Activated effector memory CD4-positive, alpha-beta T cell treated with Interleukin-2 at 50 U/mL for 16 hours (primary cell): ENCODE measurements around the gene AQR.
"Not testable (repeated sequence)": the region's sequence is repeated elsewhere in the genome, so short reads cannot be mapped to it uniquely, and the experiment has no call there.

Experiments
- DNase-seq: peaks from one replicate; pipeline ENCODE4 v3.0.0-alpha.2; 2020

The AQR gene

DNA sequence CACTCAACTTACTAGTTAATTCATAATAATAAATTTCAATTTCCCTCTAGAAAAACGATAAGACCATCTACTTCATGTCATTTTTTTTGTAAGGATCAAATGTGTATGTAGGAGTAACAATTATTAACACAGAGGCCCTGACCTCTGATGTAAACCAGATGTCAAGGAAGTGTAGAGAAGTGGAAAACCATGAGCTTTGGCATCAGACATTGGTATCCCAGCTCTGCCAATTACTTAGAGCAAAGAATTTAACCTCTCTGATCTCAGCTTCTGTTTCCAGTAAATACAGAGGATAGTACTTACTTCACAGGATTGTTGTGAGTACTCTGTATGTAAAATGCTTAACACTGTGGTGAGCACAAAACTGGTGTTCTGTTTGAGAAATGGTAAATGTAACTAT, 17.5 kb downstream of the AQR start:
- no peak for DNase-seq

DNA sequence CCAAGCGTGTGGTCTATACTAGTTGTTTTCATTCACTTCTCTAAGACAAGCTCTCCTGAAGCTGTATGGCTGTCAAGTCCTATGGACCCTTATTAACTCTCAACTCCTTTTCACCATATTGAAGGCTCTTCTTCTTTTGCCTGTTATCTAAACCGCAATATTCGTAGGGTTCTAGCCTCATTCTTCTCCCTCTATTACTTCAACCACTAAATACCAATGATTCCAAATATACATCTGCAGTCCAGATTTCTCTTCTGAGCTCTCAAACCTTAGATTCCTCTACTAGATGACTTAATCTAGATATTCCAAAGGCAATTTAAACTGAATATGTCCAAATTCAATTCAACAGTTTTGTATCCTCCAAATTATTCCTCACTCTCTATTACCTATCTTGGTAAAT, 24.6 kb downstream of the AQR start:
- no peak for DNase-seq

GRCh38 chr15:34943711-34944110, 25.8 kb downstream of the AQR start:
- no peak for DNase-seq

DNA sequence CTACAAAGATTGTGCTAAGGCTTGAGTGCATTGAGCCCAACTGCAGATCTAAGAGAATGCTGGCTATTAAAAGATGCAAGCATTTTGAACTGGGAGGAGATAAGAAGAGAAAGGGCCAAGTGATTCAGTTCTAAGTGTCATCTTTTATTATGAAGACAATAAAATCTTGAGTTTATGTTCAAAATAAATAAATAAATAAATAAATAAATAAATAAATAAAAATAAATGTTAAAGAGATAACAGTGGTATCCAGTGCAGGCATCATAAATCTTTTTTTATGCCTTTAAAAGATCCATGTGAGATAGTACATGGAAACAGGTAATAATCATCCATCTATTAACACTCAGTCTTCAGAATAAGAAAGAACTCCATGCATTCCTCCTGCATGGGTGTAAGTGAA, 26.3 kb downstream of the AQR start:
- not testable (repeated sequence) for DNase-seq

- DNase-seq = no peak
These were observed 27.2 kb downstream of the AQR start for GRCh38 chr15:34942363-34942762.

GRCh38 chr15:34941831-34942230, 27.7 kb downstream of the AQR start:
- no peak for DNase-seq

DNA sequence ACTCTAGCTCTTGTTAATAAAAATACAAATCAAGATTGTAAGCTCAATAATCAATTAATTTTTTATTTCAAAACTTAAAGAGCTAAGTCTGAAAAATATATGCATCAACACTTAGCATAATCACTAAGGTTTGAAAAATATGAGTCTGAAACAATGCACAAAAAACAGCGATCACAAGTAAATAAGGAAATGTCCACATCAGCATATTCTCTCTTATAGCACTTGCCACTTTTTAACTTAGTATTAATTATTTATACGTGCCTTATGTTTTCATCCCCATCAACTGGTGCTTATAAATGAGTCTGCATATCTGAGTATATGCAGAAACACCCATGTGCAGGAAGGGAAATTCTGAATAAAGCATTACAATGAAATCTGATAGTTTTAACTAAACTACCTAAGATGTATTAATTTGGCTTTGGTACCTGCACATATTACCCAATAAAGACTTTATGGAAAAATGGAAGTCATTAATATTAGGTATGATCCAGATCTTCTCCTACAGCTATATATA, 28.3 kb downstream of the AQR start:
- DNase-seq = no peak

DNA sequence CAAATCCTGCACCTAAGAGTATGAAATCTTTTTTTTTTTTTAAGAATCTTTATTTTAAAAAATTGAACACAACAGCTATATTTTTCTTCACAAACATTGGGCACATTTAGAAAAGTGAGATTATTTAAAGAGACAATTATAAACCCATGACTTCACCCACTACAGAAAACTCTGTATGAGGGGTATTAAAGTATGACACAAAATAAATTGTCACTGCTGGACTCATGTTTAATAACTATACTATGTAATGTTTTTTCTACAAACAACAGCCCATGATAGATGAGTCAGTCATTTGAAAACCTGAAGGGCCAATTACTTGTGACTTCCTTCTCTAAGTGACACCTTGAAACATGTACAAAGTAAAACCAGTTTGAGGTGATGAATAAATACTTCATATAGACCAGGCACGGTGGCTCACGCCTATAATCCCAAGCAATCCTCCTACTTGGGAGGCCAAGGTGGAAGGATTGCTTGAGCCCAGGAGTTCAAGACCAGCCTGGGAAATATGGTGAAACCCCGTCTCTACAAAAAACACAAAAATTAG, 36.0 kb downstream of the AQR start:
- no peak for DNase-seq

DNA sequence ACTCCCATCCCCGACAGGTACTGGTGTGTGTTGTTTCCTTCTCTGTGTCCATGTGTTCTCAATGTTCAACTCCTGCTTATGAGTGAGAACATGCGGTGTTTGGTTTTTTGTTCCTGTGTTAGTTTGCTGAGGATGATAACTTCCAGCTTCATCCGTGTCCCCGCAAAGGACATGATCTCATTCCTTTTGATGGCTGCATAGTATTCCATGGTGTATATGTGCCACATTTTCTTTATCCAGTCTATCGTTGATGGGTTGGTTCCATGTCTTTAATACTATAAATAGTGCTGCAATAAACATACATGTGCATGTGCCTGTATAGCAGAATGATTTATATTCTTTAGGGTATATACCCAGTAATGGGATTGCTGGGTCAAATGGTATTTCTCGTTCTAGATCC, 41.2 kb downstream of the AQR start:
- not testable (repeated sequence) for DNase-seq

GRCh38 chr15:34927726-34928125, 41.8 kb downstream of the AQR start:
- no peak for DNase-seq

DNA sequence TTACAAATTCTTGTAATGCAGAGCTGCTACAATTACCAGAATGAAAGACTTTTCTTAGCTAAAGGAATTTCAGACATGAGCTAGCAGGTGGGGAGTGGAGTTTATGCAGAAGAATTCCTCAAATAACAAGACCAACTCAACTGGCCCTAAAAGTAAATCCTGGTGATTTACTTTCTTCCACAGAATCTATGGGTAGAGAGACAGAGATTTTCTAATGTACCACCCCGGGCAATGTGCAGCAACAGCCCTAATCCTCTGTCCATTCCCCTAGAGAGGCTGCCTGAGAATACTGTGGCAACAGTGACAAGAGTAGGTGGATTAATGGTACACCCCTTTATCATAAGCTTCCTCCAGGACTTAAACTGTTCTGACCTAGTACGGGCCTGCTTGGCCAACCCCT, 55.2 kb downstream of the AQR start:
- DNase-seq = no peak

- DNase-seq = no peak
These were observed 64.5 kb downstream of the AQR start for GRCh38 chr15:34905047-34905446.

- no peak for DNase-seq
These were observed 65.0 kb downstream of the AQR start for GRCh38 chr15:34904527-34904926.

DNA sequence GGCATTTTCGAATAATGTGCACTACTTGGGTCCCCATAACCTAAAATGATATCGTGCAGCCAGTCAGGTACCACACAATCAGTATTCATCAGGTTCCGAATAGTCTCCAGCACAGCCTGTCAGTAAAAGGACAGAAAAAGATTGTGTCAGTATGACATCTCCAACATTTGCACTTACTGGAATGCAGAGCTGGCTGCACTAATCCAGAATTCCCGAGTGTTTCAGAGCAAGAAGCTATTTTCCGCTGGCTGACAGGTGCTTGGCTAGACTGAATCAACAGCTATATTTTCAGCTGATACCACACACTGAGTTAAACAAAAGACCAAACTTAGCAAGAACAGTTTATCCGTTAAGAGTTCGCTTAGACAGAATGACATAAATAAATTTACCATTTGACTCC, 68.8 kb downstream of the AQR start:
- DNase-seq = no peak

DNA sequence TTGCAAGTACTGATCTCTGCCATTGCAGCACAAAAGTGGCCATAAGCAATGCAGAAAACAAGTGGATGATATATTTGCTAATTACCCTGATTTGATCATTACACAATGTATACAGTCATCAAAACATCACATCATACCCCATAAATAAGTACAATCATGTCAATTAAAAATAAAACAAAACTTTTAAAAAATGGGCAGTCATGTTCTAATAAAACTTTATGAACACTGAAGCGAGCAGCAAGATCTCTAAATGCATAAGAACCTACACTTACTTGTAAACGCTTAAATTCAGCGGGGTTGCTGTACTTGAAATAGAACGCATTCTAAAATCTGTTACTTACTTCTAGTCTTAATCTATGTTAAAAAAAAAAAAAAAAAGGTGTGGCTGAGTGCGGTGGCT, 73.4 kb downstream of the AQR start:
- no peak for DNase-seq

DNA sequence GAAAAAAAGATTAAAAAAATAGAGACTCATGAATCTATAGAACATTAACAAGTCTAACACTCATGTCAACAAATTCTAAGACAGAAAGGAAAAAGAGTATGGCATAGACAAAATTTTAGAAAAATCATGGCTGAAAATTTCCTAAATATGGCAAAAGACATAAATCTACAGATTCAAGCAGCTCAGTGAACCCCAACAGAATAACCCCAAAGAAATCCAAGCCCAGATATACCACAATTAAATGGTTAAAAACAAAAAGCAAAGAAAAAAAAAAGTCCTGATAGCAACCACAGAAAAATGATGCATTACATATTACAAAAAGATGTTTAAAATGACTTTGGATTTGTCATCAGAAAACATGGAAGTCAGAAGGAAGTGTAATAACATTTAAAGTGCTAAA, 75.6 kb downstream of the AQR start:
- no peak for DNase-seq

DNA sequence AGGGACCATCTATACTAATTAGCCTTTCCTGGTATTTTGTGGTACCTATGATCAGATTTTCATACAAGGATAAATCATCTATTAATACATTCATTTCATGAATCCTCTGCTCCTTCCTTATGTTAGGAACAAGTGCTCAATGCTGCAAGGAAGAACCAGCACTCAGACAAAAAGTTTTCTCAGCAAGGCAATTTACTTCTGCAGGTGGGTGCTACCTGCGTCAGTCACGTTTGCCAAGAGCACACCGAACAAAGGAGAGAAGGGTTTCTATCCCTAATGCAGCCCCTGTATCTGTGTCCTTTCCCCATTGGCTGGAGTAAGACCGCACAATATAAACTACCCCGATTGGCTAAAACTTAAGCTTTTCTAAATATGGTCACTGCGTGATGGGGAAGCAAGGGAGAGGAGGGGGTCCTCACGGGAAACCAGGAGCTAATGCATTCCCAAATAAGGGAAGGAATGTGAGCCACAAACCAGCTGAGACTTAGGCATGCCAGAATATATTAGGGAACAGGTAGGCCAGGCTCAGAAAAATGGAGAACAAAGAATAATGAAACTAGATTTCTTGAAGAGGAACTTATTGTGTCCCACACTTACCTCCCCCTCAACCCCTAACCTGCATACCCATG, 76.5 kb downstream of the AQR start:
- DNase-seq = no peak

GRCh38 chr15:34890424-34890823, 79.1 kb downstream of the AQR start:
- no peak for DNase-seq

DNA sequence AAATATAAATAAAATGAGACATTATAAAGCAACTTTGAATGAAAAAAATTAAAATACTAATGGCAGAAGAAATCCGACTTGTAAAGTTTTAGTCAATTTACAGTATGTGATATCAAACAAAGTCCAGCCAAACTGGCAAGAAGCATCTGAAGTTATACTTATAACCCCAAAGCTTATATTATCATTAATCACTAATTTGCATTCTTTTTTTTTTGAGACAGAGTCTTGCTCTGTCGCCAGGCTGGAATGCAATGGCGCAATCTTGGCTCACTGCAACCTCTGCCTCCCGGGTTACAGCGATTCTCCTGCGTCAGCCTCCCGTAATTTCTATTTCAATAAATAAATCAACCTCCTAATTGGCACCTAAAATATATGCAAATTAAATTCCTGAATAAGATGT, 80.1 kb downstream of the AQR start:
- no peak for DNase-seq

DNA sequence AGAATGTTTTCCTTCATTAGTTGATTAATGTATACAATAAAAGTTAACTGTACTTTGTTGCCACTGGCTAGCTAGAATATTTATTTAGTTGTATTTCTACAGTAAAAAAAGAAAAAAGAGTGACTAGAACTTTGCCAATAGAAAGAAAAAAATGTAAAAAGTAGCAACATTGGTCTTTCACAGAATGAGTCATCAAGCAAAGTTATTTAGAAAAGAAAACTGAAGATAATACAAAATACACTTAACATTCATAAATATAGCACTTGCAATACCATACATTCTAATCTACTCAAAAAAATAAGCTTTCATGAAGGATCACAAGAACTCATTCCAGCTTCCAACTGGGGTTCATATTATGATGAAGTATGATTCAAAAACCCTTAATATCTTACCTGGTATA, 83.4 kb downstream of the AQR start:
- no peak for DNase-seq

- no peak for DNase-seq
These were observed 85.9 kb downstream of the AQR start for GRCh38 chr15:34883633-34884032.

GRCh38 chr15:34883042-34883441, 86.5 kb downstream of the AQR start:
- no peak for DNase-seq

- DNase-seq = no peak
These were observed 90.4 kb downstream of the AQR start for GRCh38 chr15:34879107-34879506.

DNA sequence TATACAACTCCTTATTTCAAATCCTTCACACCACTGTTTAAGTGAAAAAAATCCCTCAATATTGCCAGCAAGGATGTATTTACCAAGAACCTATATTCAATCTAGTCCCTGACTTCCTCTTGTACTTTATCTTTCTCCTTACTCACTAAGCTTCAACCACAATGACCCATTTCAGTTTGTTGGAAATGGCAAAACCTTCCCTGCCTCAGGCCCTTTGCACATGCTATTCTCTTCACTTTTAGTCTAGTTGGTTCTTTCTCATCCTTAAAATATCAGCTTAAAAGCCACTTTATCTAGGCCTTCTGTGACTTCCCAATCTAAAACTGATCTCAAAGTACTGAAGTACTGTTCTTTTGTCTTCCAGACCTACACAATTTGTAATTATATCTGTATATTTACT, 92.9 kb downstream of the AQR start:
- DNase-seq = no peak

GRCh38 chr15:34869110-34869509, 100.4 kb downstream of the AQR start:
- DNase-seq = no peak
